ENCODE data around the gene TPK1. TPM values are rescaled to one million over a fixed set of nuclear protein-coding genes. Genes with fewer than 3 reads are reported as not detected.

The TPK1 gene
- total RNA-seq, 1 donor from 2014 or later: 14.8 TPM

DNA sequence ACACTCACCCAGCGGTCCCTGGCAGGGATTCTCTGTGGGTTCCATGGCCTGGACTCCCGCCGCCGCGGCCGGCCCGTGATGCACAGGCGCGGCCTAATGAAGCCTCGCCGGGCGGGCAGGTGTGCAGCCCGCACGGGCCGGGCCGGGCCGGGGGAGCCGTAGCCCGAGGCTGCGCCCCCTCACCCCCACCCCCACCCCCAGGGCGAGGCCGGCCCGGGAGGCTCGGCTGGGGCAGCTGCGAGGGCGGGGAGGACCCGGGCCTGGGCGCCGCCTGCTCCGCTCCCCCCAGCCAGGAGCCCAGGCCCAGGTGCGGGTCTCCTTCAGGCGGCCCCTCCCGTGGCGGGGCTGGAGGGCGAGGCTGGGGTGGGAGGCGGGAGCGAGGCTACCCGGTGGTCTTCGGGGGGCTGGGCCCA, 432.2 kb downstream of the TPK1 start, which contains the start of gene NOBOX:
Gene NOBOX (minus strand): TSS at position 45 of the 413 bp plus-strand sequence.
- intact Hi-C loops (cut with DNase I): no loop called here
- DNase-seq (ENCODE audit: low spot score) (no peak), ATAC-seq (no peak)

DNA sequence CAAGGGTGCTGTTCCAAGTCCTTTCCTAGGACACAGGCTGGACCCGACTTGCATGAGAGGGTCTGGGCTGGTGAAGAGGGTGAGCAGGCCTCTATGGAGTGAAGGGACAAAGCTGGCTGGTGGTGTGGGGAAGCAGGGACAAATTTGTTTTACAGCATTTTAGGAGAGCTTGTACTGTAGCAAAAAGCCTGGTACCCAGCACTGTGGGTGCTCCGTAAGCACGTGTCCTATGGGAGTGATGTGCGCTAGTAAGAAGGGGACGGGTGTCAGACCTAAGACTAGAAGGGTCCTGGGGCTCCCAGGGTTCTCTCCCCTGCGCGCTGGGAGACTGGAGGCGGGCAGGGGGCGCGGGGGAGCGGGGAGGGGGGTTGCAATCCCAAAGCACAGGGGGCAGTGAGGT, 432.8 kb downstream of the TPK1 start:
- DNase-seq (ENCODE audit: low spot score): no peak
- no peak for ATAC-seq
- intact Hi-C loops (cut with DNase I): no loop called here
